Activated naive CD4-positive, alpha-beta T cell treated with anti-CD3 and anti-CD28 coated beads, Interleukin-2, amount 10 ng/mL, durations not matched to agents 7 days and 5 days (primary cell): ENCODE measurements around the gene EEF2KMT.
"Not testable (repeated sequence)": the region's sequence is repeated elsewhere in the genome, so short reads cannot be mapped to it uniquely, and the experiment has no call there.

Experiments
- CTCF ChIA-PET: fragments of 350-600 bp; sonication (Branson Sonifier 250); formaldehyde crosslinking; loops from one replicate; lab custom pipeline; 2021; ENCODE audit warnings: antibody characterized with exemption; lab: Charles Lee
- DNase-seq: peaks from one replicate; pipeline ENCODE4 v3.0.0-alpha.2; 2020
- H3K27ac Mint-ChIP-seq: one replicate; pipeline ENCODE4 v1.8.0; 2021; ENCODE audit warnings: mild to moderate bottlenecking, moderate library complexity, mixed read lengths
- H3K27me3 Mint-ChIP-seq: one replicate; pipeline ENCODE4 v1.8.0; 2021; ENCODE audit warnings: mild to moderate bottlenecking, mixed read lengths
- H3K36me3 Mint-ChIP-seq: one replicate; pipeline ENCODE4 v1.8.0; 2021; ENCODE audit warnings: mixed read lengths
- H3K4me1 Mint-ChIP-seq: one replicate; pipeline ENCODE4 v1.8.0; 2021; ENCODE audit warnings: mixed read lengths
- H3K4me3 Mint-ChIP-seq: one replicate; pipeline ENCODE4 v1.8.0; 2021; ENCODE audit warnings: mild to moderate bottlenecking, moderate library complexity, mixed read lengths
- H3K9me3 Mint-ChIP-seq: one replicate; pipeline ENCODE4 v1.8.0; 2021; ENCODE audit warnings: mixed read lengths

Gene EEF2KMT

GRCh38 chr16:5084802-5085201 is 12.8 kb downstream of the EEF2KMT start:
- peaks cover 19% of the 10 kb centered on the region for H3K36me3 Mint-ChIP-seq
- CTCF ChIA-PET: interaction anchor here (0.7 to 2.1 kb wide), 7 partner anchors 9 to 577 kb away, joined by 3 to 9 read pairs (median 3); partner anchors contain the start of gene ALG1

GRCh38 chr16:5084099-5084731 is 13.4 kb downstream of the EEF2KMT start:
- H3K27ac Mint-ChIP-seq, DNase-seq, H3K4me1 Mint-ChIP-seq, H3K27me3 Mint-ChIP-seq, H3K4me3 Mint-ChIP-seq, H3K9me3 Mint-ChIP-seq: not testable (repeated sequence)
- CTCF ChIA-PET: interaction anchor here (0.8 to 2.1 kb wide), 6 partner anchors 8 to 576 kb away, joined by 3 to 9 read pairs (median 4); partner anchors contain the start of gene ALG1
- peaks cover 21% of the 10 kb centered on the region for H3K36me3 Mint-ChIP-seq

More at GRCh38 chr16:5084802-5085201, 12.8 kb downstream of the EEF2KMT start:
- H3K27me3 Mint-ChIP-seq, H3K4me3 Mint-ChIP-seq, H3K9me3 Mint-ChIP-seq, H3K4me1 Mint-ChIP-seq, H3K27ac Mint-ChIP-seq: not testable (repeated sequence)
- peak; percentile 76 for DNase-seq

GRCh38 chr16:5083646-5084045 is 13.9 kb downstream of the EEF2KMT start:
- not testable (repeated sequence) for H3K9me3 Mint-ChIP-seq, H3K4me3 Mint-ChIP-seq, DNase-seq, H3K4me1 Mint-ChIP-seq, H3K27me3 Mint-ChIP-seq, H3K27ac Mint-ChIP-seq
- H3K36me3 Mint-ChIP-seq: peaks cover 21% of the 10 kb centered on the region
- CTCF ChIA-PET: interaction anchor here (1.7 to 2.1 kb wide), 2 partner anchors 9 to 11 kb away, joined by 4 to 9 read pairs; partner anchors contain the start of gene ALG1

- H3K27me3 Mint-ChIP-seq, H3K27ac Mint-ChIP-seq, H3K9me3 Mint-ChIP-seq, H3K4me1 Mint-ChIP-seq, CTCF ChIA-PET, H3K4me3 Mint-ChIP-seq, DNase-seq: not testable (repeated sequence)
- H3K36me3 Mint-ChIP-seq: peaks cover 21% of the 10 kb centered on the region
Measured at GRCh38 chr16:5080996-5081395, 16.6 kb downstream of the EEF2KMT start.

GRCh38 chr16:5080461-5080860 is 17.1 kb downstream of the EEF2KMT start:
- H3K27ac Mint-ChIP-seq, H3K4me1 Mint-ChIP-seq, H3K4me3 Mint-ChIP-seq, DNase-seq, H3K27me3 Mint-ChIP-seq, CTCF ChIA-PET, H3K9me3 Mint-ChIP-seq: not testable (repeated sequence)
- H3K36me3 Mint-ChIP-seq: peaks cover 22% of the 10 kb centered on the region

- CTCF ChIA-PET: no interaction called here
- Mint-ChIP-seq H3K9me3 (no peaks in the 10 kb centered on the region), H3K4me1 (no peaks in the 10 kb centered on the region), H3K27ac (no peak overlapping the region), H3K4me3 (no peak overlapping the region), H3K27me3 (no peaks in the 10 kb centered on the region), H3K36me3 (peaks cover 18% of the 10 kb centered on the region)
- no peak for DNase-seq
Measured at GRCh38 chr16:5078626-5079025, 19.0 kb downstream of the EEF2KMT start.

- no peaks in the 10 kb centered on the region for H3K27me3 Mint-ChIP-seq
- CTCF ChIA-PET: no interaction called here
- DNase-seq: no peak
- peaks cover 12% of the 10 kb centered on the region for H3K4me1 Mint-ChIP-seq
- peaks cover 20% of the 10 kb centered on the region for H3K36me3 Mint-ChIP-seq
- no peak overlapping the region for H3K4me3 Mint-ChIP-seq
- no peak overlapping the region for H3K27ac Mint-ChIP-seq
- no peaks in the 10 kb centered on the region for H3K9me3 Mint-ChIP-seq
Measured at GRCh38 chr16:5077304-5077703, 20.3 kb downstream of the EEF2KMT start.

GRCh38 chr16:5075637-5076036 is 22.0 kb downstream of the EEF2KMT start:
- H3K4me3 Mint-ChIP-seq: no peak overlapping the region
- no peaks in the 10 kb centered on the region for H3K27me3 Mint-ChIP-seq
- CTCF ChIA-PET: interaction anchor here (1.3 kb wide), 2 partner anchors 9 to 11 kb away, joined by 3 to 4 read pairs; no protein-coding TSS in a partner anchor
- no peak for DNase-seq
- no peak overlapping the region for H3K27ac Mint-ChIP-seq
- peaks cover 20% of the 10 kb centered on the region for H3K36me3 Mint-ChIP-seq
- peaks cover 29% of the 10 kb centered on the region for H3K4me1 Mint-ChIP-seq
- H3K9me3 Mint-ChIP-seq: no peaks in the 10 kb centered on the region

- H3K4me3 Mint-ChIP-seq, DNase-seq, H3K27me3 Mint-ChIP-seq, H3K9me3 Mint-ChIP-seq, H3K27ac Mint-ChIP-seq: not testable (repeated sequence)
- CTCF ChIA-PET: interaction anchor here (0.6 to 0.7 kb wide), 2 partner anchors 21 to 27 kb away, joined by 3 read pairs; no protein-coding TSS in a partner anchor
- Mint-ChIP-seq H3K4me1 (peaks cover 30% of the 10 kb centered on the region), H3K36me3 (peaks cover 14% of the 10 kb centered on the region)
Measured at GRCh38 chr16:5073771-5074170, 23.8 kb downstream of the EEF2KMT start.

- CTCF ChIA-PET: interaction anchor here (0.7 to 2.1 kb wide), 2 partner anchors 11 to 20 kb away, joined by 3 to 9 read pairs; no protein-coding TSS in a partner anchor
- Mint-ChIP-seq H3K4me1 (peaks cover 30% of the 10 kb centered on the region), H3K36me3 (peaks cover 14% of the 10 kb centered on the region), H3K27me3 (no peaks in the 10 kb centered on the region), H3K27ac (peak overlapping the region; percentile 24), H3K9me3 (no peaks in the 10 kb centered on the region), H3K4me3 (peak overlapping the region; percentile 88)
- no peak for DNase-seq
Measured at GRCh38 chr16:5073279-5073629, 24.3 kb downstream of the EEF2KMT start.

GRCh38 chr16:5072334-5073278 is 25.0 kb downstream of the EEF2KMT start:
- Mint-ChIP-seq H3K27me3 (no peaks in the 10 kb centered on the region), H3K4me1 (peaks cover 30% of the 10 kb centered on the region), H3K27ac (peak overlapping the region; percentile 95), H3K36me3 (peaks cover 14% of the 10 kb centered on the region), H3K4me3 (peak overlapping the region; percentile 88), H3K9me3 (no peaks in the 10 kb centered on the region)
- CTCF ChIA-PET: interaction anchor here (1.1 to 2.1 kb wide), 3 partner anchors 12 to 19 kb away, joined by 3 to 9 read pairs (median 3); no protein-coding TSS in a partner anchor
- no peak for DNase-seq

- H3K27ac Mint-ChIP-seq: peak within 1 kb of the TSS; percentile 95
- peak within 1 kb of the TSS; percentile 88 for H3K4me3 Mint-ChIP-seq
- H3K4me1 Mint-ChIP-seq: peaks cover 30% of the 10 kb centered on the region
- no peaks in the 10 kb centered on the region for H3K9me3 Mint-ChIP-seq
- peaks cover 14% of the 10 kb centered on the region for H3K36me3 Mint-ChIP-seq
- H3K27me3 Mint-ChIP-seq: no peaks in the 10 kb centered on the region
- DNase-seq: peak; percentile 93
- CTCF ChIA-PET: interaction anchor here (1.1 to 2.1 kb wide), 3 partner anchors 12 to 20 kb away, joined by 3 to 9 read pairs (median 3); no protein-coding TSS in a partner anchor
Measured at GRCh38 chr16:5071681-5072333, 25.8 kb downstream of the EEF2KMT start, which contains the start of gene ALG1. Gene ALG1 (plus strand): TSS chr16:5071843. CDS start chr16:5071850, 7 bp downstream.

GRCh38 chr16:5071341-5071680 is 26.3 kb downstream of the EEF2KMT start:
- Mint-ChIP-seq H3K27ac (peak overlapping the region; percentile 95), H3K27me3 (peaks cover 1% of the 10 kb centered on the region), H3K36me3 (peaks cover 14% of the 10 kb centered on the region), H3K4me3 (peak overlapping the region; percentile 88), H3K4me1 (peaks cover 30% of the 10 kb centered on the region), H3K9me3 (no peaks in the 10 kb centered on the region)
- no peak for DNase-seq
- CTCF ChIA-PET: interaction anchor here (2.1 kb wide), 1 partner anchor 13 kb away, joined by 9 read pairs; no protein-coding TSS in a partner anchor
